Subcutaneous adipose tissue (tissue), 4 donors: ENCODE results near the gene GCNT2. TPM values are rescaled to one million over a fixed set of nuclear protein-coding genes. Genes with fewer than 3 reads are reported as not detected.

Source experiments
- CTCF ChIP-seq: fragments of 450-650 bp; IDR thresholded peaks from one replicate; pipeline ENCODE4 v1.5.1; 2016; ENCODE audit warnings: low read depth, mild to moderate bottlenecking, control low read depth, antibody characterized with exemption, moderate library complexity
- total RNA-seq, 4 donors: library from RNA; depleted of rRNA; stranded (reverse); fragments of >200 nt; gene quantifications; one replicate each; pipeline ENCODE4 v1.1.0, GENCODE V29; 2016

Gene GCNT2
- 1 to 10 TPM in 3 of 4 donors, under 1 TPM in 1; 0.57 to 8.5 (median 5.6) TPM for total RNA-seq

- TF ChIP-seq CTCF, result no peak
Observed at GRCh38 chr6:10521104-10521808, at the start of gene GCNT2. Gene GCNT2, plus strand, starts transcription at chr6:10521351. Its CDS starts 7,561 bp downstream, at chr6:10528912.

DNA sequence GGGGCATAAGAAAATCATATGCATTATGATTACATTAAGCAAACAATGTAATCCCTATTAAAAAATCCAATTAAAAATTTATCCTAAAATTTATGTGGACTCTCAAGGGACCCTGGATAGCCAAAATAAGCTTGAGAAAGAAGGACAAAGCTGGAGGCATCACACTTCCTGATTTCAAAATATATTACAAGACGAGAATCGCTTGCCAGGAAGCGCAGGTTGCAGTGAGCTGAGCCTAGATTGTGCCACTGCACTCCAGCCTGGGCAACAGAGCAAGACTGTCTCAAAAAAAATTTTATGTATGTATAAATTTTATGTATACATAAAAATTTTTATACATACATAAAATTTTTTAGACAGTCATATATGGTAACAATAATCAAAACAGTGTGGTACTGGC is 48.5 kb upstream of the GCNT2 start:
- TF ChIP-seq CTCF, result no peak

DNA sequence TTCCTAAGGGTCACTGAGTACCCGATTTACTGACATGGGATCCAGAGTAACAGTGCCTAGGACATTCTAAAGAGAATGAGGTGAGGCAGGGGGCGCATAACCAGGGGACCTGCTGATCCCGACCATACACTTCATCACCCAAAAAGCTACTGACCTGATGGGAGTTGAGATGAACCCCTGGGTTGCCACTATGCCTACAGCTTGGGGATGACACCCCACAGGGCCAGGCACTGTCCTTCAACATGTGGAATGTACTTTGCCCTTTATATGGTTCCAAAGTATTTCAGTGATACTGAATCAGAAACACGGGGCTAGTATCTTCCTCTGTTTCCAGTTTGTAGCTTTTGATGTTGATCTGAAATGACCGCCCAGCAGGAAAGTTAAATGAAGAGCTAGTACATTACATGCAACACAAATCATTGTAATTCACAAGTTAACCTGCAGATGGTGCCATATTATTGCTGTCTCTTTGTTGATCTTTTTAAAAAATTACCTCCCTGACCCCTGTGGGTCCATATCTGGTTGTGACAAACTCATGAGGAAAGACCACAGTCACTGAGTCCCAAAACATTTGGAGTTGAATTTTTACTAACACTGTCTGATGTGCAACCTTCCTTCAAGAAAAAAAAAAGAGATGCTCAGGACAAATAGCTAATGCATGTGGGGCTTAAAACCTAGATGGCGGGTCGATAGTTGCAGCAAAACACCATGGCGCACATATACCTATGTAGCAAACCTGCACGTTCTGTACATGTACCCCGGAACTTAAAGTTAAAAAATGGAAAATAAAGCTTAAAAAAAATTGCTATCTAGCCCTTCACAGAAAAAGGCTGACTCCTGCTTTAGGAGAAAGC is 42.7 kb upstream of the GCNT2 start:
- no peak for TF ChIP-seq CTCF

DNA sequence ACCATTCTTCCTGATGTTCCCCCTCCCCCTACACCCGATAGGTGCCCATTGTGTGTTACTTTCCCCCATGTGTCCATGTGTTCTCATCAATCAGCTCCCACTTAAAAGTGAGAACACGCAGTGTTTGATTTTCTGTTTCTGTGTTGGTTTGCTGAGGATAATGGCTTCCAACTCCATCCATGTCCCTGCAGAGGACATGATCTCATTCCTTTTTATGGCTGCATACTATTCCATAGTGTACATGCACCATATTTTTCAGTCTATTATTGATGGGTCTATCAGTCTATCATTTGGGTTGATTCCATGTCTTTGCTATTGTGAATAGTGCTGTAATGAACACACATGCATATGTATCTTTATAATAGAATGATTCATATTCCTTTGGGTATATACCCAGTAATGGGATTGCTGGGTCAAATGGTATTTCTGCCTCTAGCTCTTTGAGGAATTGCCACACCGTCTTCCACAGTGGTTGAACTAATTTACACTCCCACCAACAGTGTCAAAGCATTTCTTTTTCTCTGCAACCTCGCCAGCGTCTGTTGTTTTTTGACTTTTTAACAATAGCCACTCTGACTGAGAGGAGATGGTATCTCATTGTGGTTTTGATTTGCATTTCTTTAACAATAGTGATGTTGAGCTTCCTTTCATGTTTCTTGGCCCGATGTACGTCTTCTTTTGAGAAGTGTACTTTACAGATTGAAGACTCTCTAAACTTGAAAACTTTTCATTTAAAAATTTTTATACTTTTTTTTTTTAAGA is 41.0 kb upstream of the GCNT2 start:
- no peak for TF ChIP-seq CTCF

- TF ChIP-seq CTCF, result no peak
Observed at GRCh38 chr6:10481101-10481500, 40.0 kb upstream of the GCNT2 start.

GRCh38 chr6:10482636-10483257 is 38.4 kb upstream of the GCNT2 start:
- no peak for TF ChIP-seq CTCF

DNA sequence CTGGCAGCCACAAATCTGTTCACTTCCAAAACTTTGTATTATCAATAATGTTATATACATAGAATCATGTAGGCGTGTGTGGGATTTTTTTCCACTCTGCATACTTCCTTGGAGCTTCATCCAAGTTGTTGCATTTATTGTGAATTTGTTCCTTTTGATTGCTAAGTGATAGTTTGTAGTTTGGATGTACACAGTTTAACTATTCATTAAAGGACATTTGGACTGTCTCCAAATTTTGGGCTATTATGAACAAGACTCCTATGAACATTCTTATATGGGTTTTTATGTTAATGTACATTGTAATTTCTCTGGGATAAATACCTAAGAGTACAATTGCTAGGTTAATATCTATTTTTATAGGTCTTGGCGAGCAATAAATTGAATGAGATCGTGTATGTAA is 36.2 kb upstream of the GCNT2 start:
- no peak for TF ChIP-seq CTCF
